T47D (cell line): ENCODE results near the gene GPC5.

Experiments
- DNase-seq, 2 experiments: peaks; one replicate each; pipeline versions ENCODE4 v3.0.0 to v3.0.0-alpha.2; 2011 to 2012; ENCODE audit warnings: low read depth in 1 of 2, low spot score in 1 of 2
- JUND ChIP-seq: IDR thresholded peaks from 2 replicates; pipeline ENCODE4 v1.6.1; 2012; ENCODE audit warnings: low read depth
- in situ Hi-C: cut with HindIII; loops from 2 replicates; pipeline ENCODE4 v1.10.0; 2016; ENCODE audit warnings: low sequenced_read_pairs, low pct_unique_long_range_greater_than_20kb

The GPC5 gene

GRCh38 chr13:91719033-91719432, 320.6 kb downstream of the GPC5 start:
- no peak for DNase-seq
- in situ Hi-C loops, result no loop called here
- no peak for TF ChIP-seq JUND

DNA sequence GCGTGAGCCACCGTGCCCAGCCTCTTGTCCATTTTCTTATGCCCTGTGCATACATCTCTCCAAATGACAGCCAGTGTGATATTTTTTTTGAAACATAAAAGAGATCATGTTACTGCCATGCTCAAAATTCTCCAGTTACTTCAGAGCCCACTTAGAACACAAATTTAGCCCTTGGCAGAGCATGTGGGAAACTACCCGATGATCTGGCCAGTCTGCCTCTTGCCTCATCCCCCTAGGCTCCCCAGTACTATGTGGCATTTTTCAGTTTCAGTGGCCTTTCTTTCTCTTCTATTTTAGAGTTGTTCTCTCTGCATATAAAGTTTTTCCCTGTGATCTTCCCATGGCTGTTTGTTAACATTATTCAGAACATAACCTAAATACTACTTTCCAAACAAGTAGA, 323.0 kb downstream of the GPC5 start:
- in situ Hi-C loops, result no loop called here
- no peak for TF ChIP-seq JUND
- DNase-seq, result no peak

DNA sequence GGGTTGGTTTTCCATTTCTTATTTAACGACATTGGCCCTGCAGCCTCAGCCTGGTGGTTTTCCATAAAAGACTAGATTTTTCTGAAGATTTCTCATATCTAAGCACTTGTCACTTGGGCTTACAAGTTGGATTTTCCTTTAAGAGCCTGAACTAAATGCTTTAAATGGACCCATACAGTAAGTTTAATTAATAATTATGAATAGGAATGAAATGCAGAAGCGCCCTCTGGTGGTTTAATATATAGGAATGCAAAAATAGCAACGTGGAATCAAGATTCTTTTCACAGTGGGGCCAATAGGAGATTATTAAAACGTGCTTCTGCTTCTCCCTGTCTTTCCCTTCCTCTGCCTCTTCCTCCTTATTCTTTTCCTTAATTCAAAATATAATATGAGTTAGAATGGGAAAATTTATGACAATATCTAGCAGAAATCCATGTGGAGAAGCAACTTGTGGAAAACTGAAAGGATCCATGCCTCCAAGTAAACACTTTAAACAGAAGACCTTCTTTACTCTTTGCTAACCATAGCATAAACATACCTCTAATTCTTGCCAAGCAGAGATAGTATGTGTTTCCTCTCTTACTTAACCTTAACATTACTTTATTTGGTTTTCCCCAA, 324.0 kb downstream of the GPC5 start:
- in situ Hi-C loops, result no loop called here
- peak in 1 of 2 experiments; percentile 32 for DNase-seq
- TF ChIP-seq JUND, result no peak

DNA sequence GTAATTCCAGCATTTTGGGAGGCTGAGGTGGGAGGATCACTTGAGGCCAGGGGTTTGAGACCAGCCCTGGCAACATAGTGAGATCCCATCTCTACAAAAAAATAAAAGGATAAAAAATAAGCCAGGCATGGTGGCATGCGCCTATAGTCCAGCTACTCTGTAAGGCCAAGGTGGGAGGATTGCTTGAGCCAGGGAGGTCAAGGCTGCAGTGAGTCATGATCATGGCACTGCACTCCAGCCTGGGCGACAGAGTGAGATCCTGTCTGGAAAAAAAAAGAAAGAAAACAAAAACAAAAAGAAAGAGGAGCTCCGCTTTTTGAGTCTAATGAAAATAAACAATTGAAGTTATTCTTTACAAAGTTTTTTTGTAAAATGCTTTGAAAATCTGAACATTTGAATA, 326.2 kb downstream of the GPC5 start:
- no peak for TF ChIP-seq JUND
- in situ Hi-C loops, result no loop called here
- no peak for DNase-seq

DNA sequence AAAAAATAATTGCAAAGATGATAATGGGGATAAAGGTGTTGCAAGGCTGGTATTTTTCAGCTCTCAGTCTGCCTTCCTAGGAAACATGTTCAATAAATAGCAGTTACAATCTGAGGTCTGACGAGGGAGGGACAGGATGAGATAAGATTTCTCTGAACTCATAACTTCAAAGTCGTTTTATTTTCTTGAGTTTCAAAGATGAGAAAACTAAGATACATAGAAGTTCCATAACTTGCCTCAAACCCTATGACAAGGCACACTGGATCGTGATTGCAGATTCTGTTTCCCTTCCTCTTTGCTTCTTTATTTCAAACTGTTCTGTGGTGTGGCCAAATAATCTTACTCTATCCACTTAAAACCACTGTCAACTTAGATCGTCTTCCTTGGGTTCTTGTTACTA, 327.2 kb downstream of the GPC5 start:
- in situ Hi-C loops, result no loop called here
- no peak for TF ChIP-seq JUND
- DNase-seq, result no peak

DNA sequence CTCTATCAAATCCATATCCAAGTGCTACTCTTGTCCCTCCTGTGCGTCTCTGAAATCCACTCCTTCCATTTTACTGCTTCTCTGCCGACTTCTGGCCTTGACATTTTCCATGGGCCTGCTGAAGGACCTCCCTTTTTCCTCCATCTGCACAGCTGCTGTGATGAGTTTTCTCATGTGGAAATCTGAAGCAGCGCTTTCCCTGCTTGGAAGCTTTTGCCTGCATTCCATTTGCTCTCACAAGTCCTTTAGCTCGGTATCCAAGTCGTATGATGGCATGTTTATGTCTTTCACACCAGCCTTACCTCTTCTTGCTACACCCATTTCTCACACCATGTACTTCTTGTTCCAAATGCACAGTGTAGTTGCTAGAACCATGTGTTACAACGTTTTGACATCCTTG, 328.2 kb downstream of the GPC5 start:
- no peak for TF ChIP-seq JUND
- in situ Hi-C loops, result no loop called here
- no peak for DNase-seq

GRCh38 chr13:91729859-91730258, 331.4 kb downstream of the GPC5 start:
- in situ Hi-C loops, result no loop called here
- TF ChIP-seq JUND, result no peak

GRCh38 chr13:91739751-91740150, 341.3 kb downstream of the GPC5 start:
- TF ChIP-seq JUND, result no peak
- DNase-seq, result no peak
- in situ Hi-C loops, result no loop called here

More at GRCh38 chr13:91729859-91730258, 331.4 kb downstream of the GPC5 start:
- DNase-seq, result no peak

DNA sequence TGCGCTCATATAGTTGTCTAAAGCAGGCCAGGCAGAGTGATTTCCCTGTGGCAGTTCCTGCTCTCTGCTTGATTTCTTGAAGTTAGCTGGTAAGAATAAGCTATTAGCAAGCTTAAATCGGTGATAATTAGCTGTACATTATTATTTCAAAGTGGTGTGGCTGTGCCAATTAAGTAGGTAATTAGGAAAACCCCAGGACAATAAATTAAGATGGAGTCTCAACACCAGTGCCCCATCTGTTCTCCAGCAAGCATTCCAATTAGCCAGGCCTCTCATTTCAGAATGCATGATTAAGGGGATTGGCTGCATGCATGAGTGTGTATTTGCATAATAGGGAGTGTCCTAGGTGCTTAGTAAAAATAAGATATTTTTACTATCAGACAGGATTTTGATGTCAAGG, 342.3 kb downstream of the GPC5 start:
- no peak for TF ChIP-seq JUND
- in situ Hi-C loops, result no loop called here
- DNase-seq, result no peak

- in situ Hi-C loops, result no loop called here
- DNase-seq, result no peak
- no peak for TF ChIP-seq JUND
These were observed 343.5 kb downstream of the GPC5 start for GRCh38 chr13:91741925-91742324.

DNA sequence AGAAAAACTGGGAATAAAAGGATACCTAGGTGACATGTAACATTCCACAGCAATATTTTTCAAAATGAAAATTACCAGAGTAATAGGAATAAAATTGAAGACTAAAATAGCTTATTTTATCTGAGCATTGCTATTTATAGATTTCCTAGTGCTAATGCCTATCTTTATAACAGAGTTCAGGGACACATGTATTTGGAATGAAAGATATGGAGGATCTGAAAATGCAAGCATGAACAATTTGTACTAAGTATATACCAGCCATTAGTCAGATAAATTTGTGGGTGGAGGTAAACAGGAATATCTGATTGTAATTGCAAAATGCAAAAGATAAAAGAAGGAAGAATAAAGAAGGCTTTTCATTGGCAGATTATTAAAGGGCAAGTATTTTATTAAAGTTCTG, 345.9 kb downstream of the GPC5 start:
- DNase-seq, result no peak
- no peak for TF ChIP-seq JUND
- in situ Hi-C loops, result no loop called here

DNA sequence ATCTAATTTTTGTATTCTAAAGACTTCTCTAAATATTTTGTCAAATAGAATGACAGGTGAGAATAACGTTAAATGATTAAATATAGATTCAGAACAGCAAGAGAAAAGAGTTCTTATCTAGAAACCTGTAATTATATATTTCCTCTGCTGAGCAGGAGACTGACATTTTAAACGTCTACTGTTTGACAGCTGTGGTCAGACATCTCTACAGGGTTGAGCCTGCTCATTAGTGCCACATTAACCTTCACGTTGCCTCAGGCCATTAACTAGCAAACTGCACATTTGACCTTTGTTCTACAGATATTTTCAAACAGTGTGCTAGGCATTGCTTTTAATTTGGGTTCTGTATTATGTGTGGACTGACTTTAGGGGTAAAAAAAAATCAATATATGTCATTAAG, 347.5 kb downstream of the GPC5 start:
- TF ChIP-seq JUND, result no peak
- in situ Hi-C loops, result no loop called here
- no peak for DNase-seq

GRCh38 chr13:91747186-91747585, 348.8 kb downstream of the GPC5 start:
- no peak for TF ChIP-seq JUND
- in situ Hi-C loops, result no loop called here
- DNase-seq, result no peak

DNA sequence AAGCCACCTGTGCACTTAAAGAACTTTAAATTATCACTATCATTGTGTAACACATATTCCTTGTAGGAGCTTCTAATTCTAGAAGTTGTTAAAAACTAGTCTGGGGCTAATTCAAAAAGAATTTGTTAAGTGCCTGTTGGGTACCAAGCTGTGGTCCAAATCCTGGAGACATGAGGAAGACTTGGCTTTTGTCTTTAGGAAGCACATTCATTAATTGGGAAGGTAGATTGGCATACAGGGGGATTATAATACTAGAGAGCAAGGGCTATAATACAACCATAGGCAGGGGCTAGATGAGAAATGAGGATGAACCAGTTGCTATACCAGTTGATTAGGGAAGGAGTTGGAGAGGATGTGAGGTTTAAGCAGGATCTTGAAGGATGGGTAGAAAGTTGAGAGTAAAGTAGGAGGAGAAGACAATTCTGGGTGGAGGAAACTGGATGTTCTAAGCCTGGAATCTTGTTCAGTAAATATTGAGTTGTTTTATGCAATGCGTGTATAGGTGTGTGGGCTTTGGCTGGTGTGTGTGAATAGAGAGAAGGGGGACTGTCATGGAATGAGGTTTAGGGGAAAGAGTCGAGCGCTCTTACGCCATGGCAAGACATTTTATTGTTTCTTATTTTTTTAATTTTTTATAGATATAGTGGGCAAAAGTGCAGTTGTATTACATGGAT, 350.1 kb downstream of the GPC5 start:
- TF ChIP-seq JUND, result no peak
- in situ Hi-C loops, result no loop called here
- DNase-seq, result no peak
